B cell (primary cell): Measurements from ENCODE around the gene PINLYP.

Experiments used
- CTCF ChIP-seq: fragments of 200-600 bp; IDR thresholded peaks from one replicate; pipeline ENCODE4 v1.8.0; 2022; ENCODE audit warnings: antibody characterized with exemption, mild to moderate bottlenecking
- EZH2 ChIP-seq: IDR thresholded peaks from 2 replicates; pipeline ENCODE4 v1.6.1; 2012; ENCODE audit warnings: borderline replicate concordance, low read depth, mild to moderate bottlenecking, moderate library complexity, low read length; ENCODE audit not compliant: insufficient read depth, poor library complexity, severe bottlenecking

- TF ChIP-seq CTCF (no peak), EZH2 (no peak)
These were observed 23.5 kb upstream of the PINLYP start for GRCh38 chr19:43552198-43552450.
